Bronchus fibroblast of lung (primary cell): ENCODE measurements around the gene NUP153. TPM values are rescaled to one million over a fixed set of nuclear protein-coding genes. Genes with fewer than 3 reads are reported as not detected.

ENCODE experiments used
- total RNA-seq: library from RNA; depleted of rRNA; stranded (reverse); fragments of >200 nt; gene quantifications from 2 replicates; pipeline ENCODE4 v1.2.3, GENCODE V29; 2015

The NUP153 gene
- total RNA-seq, result 21.7 and 22.1 TPM in 2 replicates

DNA sequence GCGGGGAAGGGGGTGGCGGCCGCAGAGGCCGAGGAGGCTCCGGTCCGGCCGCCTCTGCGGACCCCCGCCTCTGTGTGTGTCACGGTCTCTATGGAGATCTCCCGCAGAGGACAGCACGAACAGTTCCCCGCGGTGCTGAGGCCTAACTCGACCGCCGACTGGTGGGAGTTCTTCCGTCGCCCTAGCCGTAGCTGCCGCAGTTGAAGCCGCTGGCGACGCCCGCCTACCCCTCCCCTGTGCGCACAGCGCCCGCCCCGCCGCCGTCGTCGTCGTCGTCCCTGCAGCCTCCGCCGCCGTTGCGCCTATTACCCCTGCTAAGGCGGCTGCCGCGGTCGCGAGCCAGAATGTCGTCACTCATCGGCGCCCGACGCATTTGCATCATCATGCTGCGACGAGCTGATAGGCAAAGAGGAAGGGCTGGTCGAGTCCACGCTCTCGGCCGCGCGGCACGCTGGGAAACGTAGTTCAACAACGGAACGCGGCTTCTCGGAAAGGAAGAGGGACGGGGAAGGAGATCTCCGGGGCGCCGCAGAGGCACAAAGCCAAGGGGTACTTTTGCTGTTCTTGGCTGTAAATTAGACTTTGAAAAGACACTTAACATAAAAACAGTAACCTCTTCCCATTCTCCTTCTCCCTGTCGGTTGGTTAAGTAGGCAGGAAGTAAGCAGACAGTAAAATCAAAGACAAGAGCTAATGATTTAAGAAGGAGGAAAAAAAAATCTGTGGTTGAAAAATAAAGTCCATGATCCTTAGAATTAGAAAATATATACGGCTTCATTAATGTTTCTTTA lies at the start of gene NUP153:
Gene NUP153 (minus strand): TSS at position 346 of the 791 bp plus-strand sequence. CDS start 538 bp downstream, outside the sequence.

DNA sequence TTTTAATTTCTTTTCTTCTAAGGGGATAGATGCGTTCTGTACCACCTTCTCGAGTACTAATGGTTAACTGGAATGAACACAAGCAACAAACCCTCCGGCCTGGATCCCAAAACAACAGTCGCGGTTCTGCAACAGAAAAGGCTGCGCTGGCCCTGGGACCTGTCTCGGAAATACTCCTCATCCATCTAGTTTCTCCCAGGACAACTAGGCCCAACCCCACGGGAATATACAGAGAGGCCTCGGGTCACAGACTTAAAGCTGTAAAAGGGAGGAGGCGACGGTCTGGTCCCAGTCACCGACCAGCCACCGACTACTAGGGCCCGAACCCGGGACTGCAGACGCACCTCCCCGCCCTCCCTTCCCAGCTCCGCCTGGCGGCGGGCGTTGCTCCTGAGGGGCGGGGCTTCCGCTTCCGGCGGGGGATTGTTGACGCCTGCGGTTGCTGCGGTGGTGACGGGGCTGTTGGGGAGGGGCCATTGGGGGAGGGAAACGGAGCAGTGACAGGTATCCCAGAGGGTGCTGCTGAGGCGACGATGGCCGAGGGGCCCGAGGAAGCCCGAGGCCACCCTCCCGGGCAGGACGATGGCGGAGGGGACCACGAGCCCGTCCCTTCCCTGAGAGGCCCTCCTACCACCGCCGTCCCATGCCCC lies 106.7 kb downstream of the NUP153 start, which contains the start of gene FAM8A1:
Gene FAM8A1 (plus strand): TSS at position 426 of the 650 bp plus-strand sequence. CDS start 108 bp downstream, at position 534.

Other genes with a start within 250 kb of the NUP153 start
- 10.3 and 12.6 TPM in 2 replicates for gene FAM8A1, start 106.6 kb downstream of the NUP153 start, total RNA-seq